Measurements from ENCODE around the gene OSBPL8.
"Not testable (repeated sequence)": the region's sequence is repeated elsewhere in the genome, so short reads cannot be mapped to it uniquely, and the experiment has no call there.

Gene OSBPL8

GRCh38 chr12:76529226-76529918 lies 30.2 kb downstream of the OSBPL8 start:
- no peak overlapping the region for H3K4me3 ChIP-seq (ENCODE audit: low read depth, low read length)
- TF ChIP-seq CTCF (IDR thresholded peaks at IDR 0.05; ENCODE audit: low read depth, low read length), result no peak

DNA sequence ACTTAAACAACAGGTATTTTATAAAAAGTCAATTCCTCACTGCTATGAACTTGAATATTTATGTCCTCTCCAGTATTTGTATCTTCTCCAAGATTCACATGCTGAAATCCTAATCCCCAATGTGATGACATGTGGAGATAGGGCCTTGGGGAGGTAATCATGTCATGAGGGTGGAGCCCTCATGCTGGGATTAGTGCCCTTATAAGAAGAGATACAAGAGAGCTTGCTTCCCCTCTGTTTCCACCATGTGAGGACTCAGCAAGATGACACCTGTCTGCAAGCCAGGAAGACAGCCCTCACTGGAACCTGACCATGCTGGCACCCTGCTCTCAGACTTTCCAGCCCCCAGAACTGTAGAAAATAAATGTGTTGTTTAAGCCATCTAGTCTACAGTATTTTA lies 36.2 kb downstream of the OSBPL8 start:
- no peak overlapping the region for H3K4me3 ChIP-seq (ENCODE audit: low read depth, low read length)
- no peak for TF ChIP-seq CTCF (IDR thresholded peaks at IDR 0.05; ENCODE audit: low read depth, low read length)

GRCh38 chr12:76520348-76520747 lies 39.2 kb downstream of the OSBPL8 start:
- no peak for TF ChIP-seq CTCF (IDR thresholded peaks at IDR 0.05; ENCODE audit: low read depth, low read length)
- no peak overlapping the region for H3K4me3 ChIP-seq (ENCODE audit: low read depth, low read length)

DNA sequence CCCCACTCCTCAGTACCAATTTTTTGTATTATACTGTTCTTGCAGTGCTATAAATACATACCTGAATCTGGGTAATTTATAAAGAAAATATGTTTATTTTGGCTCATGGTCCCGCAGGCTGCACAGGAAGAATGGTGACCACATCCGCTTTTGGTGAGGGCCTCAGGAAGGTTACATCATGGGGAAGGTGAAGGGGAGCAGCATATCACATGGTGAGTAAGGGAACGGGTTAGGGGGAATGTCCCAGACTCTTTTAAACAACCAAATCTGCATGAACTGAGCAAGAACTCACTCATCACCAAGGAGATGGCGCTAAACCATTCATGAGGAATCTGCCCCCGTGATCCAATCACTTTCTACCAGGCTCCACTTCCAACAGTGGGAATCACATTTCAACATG lies 40.0 kb downstream of the OSBPL8 start:
- TF ChIP-seq CTCF (IDR thresholded peaks at IDR 0.05; ENCODE audit: low read depth, low read length), result no peak
- no peak overlapping the region for H3K4me3 ChIP-seq (ENCODE audit: low read depth, low read length)

GRCh38 chr12:76518699-76519098 lies 40.9 kb downstream of the OSBPL8 start:
- H3K4me3 ChIP-seq (ENCODE audit: low read depth, low read length), result no peak overlapping the region
- TF ChIP-seq CTCF (IDR thresholded peaks at IDR 0.05; ENCODE audit: low read depth, low read length), result no peak

- H3K4me3 ChIP-seq (ENCODE audit: low read depth, low read length), result no peak overlapping the region
- TF ChIP-seq CTCF (IDR thresholded peaks at IDR 0.05; ENCODE audit: low read depth, low read length), result no peak
Measured at GRCh38 chr12:76515271-76515670, 44.3 kb downstream of the OSBPL8 start.

DNA sequence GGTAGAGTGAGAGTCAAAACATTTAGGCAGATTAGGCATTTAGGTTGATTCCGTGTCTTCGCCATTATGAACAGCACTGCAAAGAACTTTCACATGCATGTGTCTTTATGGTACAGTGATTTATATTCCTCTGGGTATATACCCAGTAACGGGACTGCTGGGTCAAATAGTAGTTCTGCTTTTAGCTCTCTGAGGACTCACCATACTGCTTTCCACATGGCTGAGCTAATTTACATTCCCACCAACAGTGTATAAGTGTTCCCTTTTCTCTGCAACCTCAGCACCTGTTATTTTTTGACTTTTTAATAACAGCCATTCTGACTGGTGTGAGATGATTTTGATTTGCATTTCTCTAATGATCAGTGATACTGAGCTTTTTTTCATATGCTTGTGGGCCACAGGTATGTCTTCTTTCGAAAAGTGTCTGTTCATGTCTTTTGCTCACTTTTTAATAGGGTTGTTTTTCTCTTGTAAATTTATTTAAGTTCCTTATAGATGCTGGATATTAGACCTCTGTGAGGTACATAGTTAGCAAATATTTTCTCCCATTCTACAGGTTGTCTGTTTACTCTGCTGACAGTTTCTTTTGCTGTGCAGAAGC lies 48.4 kb downstream of the OSBPL8 start:
- H3K4me3 ChIP-seq (ENCODE audit: low read depth, low read length), result not testable (repeated sequence)
